ENCODE data around the gene EIF3F. TPM values are rescaled to one million over a fixed set of nuclear protein-coding genes. Genes with fewer than 3 reads are reported as not detected.

Gene EIF3F
- total and polyA plus RNA-seq, 2 donors (not counting 1 experiment from before 2014, with no cell fraction given): 330 to 584 TPM

- ChIA-PET POLR2A (no interaction called here), CTCF (no interaction called here)
- Histone ChIP-seq H3K36me3 (replicated peaks in 1 of 2; ENCODE audit: control extremely low read depth in 1 of 2, control insufficient read depth in 1 of 2, extremely low read depth in 1 of 2, insufficient read depth in 2 of 2, low read length in 1 of 2) (no peaks in the 10 kb centered on the region), H3K27ac (ENCODE audit: low read length in 2 of 2) (no peak overlapping the region), H3K27me3 (replicated peaks in 1 of 4; ENCODE audit: control extremely low read depth in 1 of 4, control insufficient read depth in 3 of 4, insufficient read depth in 4 of 4, low read length in 3 of 4) (peaks cover 0 to 11% (median 1%) of the 10 kb centered on the region in 4 experiments), H4K20me1 (ENCODE audit: control insufficient read depth, insufficient read depth, low read length, poor library complexity, severe bottlenecking) (no peaks in the 10 kb centered on the region), H3K4me2 (replicated peaks; ENCODE audit: low read depth, low read length, poor library complexity, severe bottlenecking) (no peak overlapping the region), H3K4me3 (ENCODE audit: control extremely low read depth in 1 of 5, extremely low read depth in 1 of 5, insufficient read depth in 1 of 5, low read depth in 2 of 5, low read length in 4 of 5) (no peak overlapping the region), H3K9me3 (ENCODE audit: control extremely low read depth in 1 of 3, control insufficient read depth in 2 of 3, insufficient read depth in 1 of 3, low read length in 2 of 3) (peaks cover 0 to 13% (median 6%) of the 10 kb centered on the region in 3 donors), H3K4me1 (ENCODE audit: control insufficient read depth in 2 of 2, insufficient read depth in 2 of 2, low read length in 2 of 2) (no peaks in the 10 kb centered on the region), H3K9ac (ENCODE audit: low read length) (no peak overlapping the region), H2AFZ (ENCODE audit: insufficient read depth, low read depth, low read length, poor library complexity, severe bottlenecking) (no peak overlapping the region), H3K79me2 (ENCODE audit: control insufficient read depth, insufficient read depth, low read length) (no peaks in the 10 kb centered on the region)
- Mint-ChIP-seq H3K4me1 (no peaks in the 10 kb centered on the region), H3K9me3 (ENCODE audit: insufficient read depth) (no peaks in the 10 kb centered on the region), H3K4me3 (no peak overlapping the region), H3K27me3 (peaks cover 29% of the 10 kb centered on the region), H3K27ac (no peak overlapping the region)
- DNase-seq (no peak), ATAC-seq (ENCODE audit: low read depth) (no peak)
- intact Hi-C loops (cut with micrococcal nuclease): no loop called here
- TF ChIP-seq CTCF (IDR thresholded peaks at IDR 0.05) (no peak), EZH2 (IDR thresholded peaks at IDR 0.05; ENCODE audit: borderline replicate concordance, insufficient read depth, low read depth, low read length, poor library complexity, severe bottlenecking) (no peak)
- no CpG with 5 or more reads among the region's 1 CpG for WGBS (ENCODE audit: insufficient coverage)
Observed at GRCh38 chr11:7949934-7950333, 37.2 kb upstream of the EIF3F start.

- no peak overlapping the region for H3K9ac ChIP-seq (ENCODE audit: low read length)
- Mint-ChIP-seq H3K27me3 (peaks cover 21% of the 10 kb centered on the region), H3K9me3 (ENCODE audit: insufficient read depth) (no peaks in the 10 kb centered on the region), H3K4me3 (no peak overlapping the region), H3K4me1 (no peaks in the 10 kb centered on the region), H3K27ac (no peak overlapping the region)
- H3K27me3 ChIP-seq (replicated peaks in 1 of 4; ENCODE audit: control extremely low read depth in 1 of 4, control insufficient read depth in 3 of 4, insufficient read depth in 4 of 4, low read length in 3 of 4): peaks cover 0 to 6% (median 0%) of the 10 kb centered on the region in 4 experiments
- H3K4me2 ChIP-seq (replicated peaks; ENCODE audit: low read depth, low read length, poor library complexity, severe bottlenecking): no peak overlapping the region
- H3K79me2 ChIP-seq (ENCODE audit: control insufficient read depth, insufficient read depth, low read length): no peaks in the 10 kb centered on the region
- no peaks in the 10 kb centered on the region for H3K9me3 ChIP-seq (ENCODE audit: control extremely low read depth in 1 of 3, control insufficient read depth in 2 of 3, insufficient read depth in 1 of 3, low read length in 2 of 3)
- POLR2A ChIA-PET: no interaction called here
- intact Hi-C loops (cut with micrococcal nuclease): no loop called here
- TF ChIP-seq EZH2 (IDR thresholded peaks at IDR 0.05; ENCODE audit: borderline replicate concordance, insufficient read depth, low read depth, low read length, poor library complexity, severe bottlenecking) (no peak), CTCF (IDR thresholded peaks at IDR 0.05) (no peak)
- WGBS (ENCODE audit: insufficient coverage): no CpG with 5 or more reads among the region's 1 CpG
- H2AFZ ChIP-seq (ENCODE audit: insufficient read depth, low read depth, low read length, poor library complexity, severe bottlenecking): no peak overlapping the region
- H4K20me1 ChIP-seq (ENCODE audit: control insufficient read depth, insufficient read depth, low read length, poor library complexity, severe bottlenecking): no peaks in the 10 kb centered on the region
- H3K4me1 ChIP-seq (ENCODE audit: control insufficient read depth in 2 of 2, insufficient read depth in 2 of 2, low read length in 2 of 2): no peaks in the 10 kb centered on the region
- no peak overlapping the region for H3K27ac ChIP-seq (ENCODE audit: low read length in 2 of 2)
- DNase-seq (no peak), ATAC-seq (ENCODE audit: low read depth) (no peak)
- CTCF ChIA-PET: no interaction called here
- H3K36me3 ChIP-seq (replicated peaks in 1 of 2; ENCODE audit: control extremely low read depth in 1 of 2, control insufficient read depth in 1 of 2, extremely low read depth in 1 of 2, insufficient read depth in 2 of 2, low read length in 1 of 2): no peaks in the 10 kb centered on the region
- H3K4me3 ChIP-seq (ENCODE audit: control extremely low read depth in 1 of 5, extremely low read depth in 1 of 5, insufficient read depth in 1 of 5, low read depth in 2 of 5, low read length in 4 of 5): no peak overlapping the region
Observed at GRCh38 chr11:7955191-7955590, 31.9 kb upstream of the EIF3F start.

All from B cell (primary cell).